Esophagus squamous epithelium (tissue), 5 donors: ENCODE data around the gene NECAB2. TPM values are rescaled to one million over a fixed set of nuclear protein-coding genes. Genes with fewer than 3 reads are reported as not detected.

ENCODE experiments used
- DNase-seq: peaks from one replicate; lab custom pipeline; 2025; lab: John Stamatoyannopoulos, UW
- H3K27ac ChIP-seq, 4 donors: fragments of 200-600 bp; sonication (generic); one replicate each; pipeline ENCODE4 v1.5.1; 2016 to 2019; ENCODE audit warnings: mild to moderate bottlenecking in 1 of 4
- H3K27me3 ChIP-seq, 4 donors: fragments of 200-600 bp; sonication (generic); 1 replicate in 3 of 4; 2 replicates in 1 of 4; pipeline versions ENCODE4 v1.5.1 to v1.6.0; 2017 to 2021; ENCODE audit warnings: antibody characterized with exemption in 1 of 4
- H3K36me3 ChIP-seq, 3 donors: fragments of 200-600 bp; sonication (generic); one replicate each; pipeline ENCODE4 v1.5.1; 2016 to 2019
- H3K4me1 ChIP-seq, 3 donors: fragments of 200-600 bp; sonication (generic); one replicate each; pipeline ENCODE4 v1.5.1; 2017 to 2019
- H3K4me3 ChIP-seq, 4 donors: fragments of 200-600 bp; sonication (generic); 1 replicate in 3 of 4; 2 replicates in 1 of 4; pipeline ENCODE4 v1.5.1; 2016 to 2019; ENCODE audit warnings: mild to moderate bottlenecking in 2 of 4, moderate library complexity in 1 of 4
- H3K9me3 ChIP-seq, 3 donors: fragments of 200-600 bp; sonication (generic); one replicate each; pipeline ENCODE4 v1.5.1; 2016 to 2019
- POLR2A ChIP-seq, 4 donors: fragments of 450-650 bp; IDR thresholded peaks; one replicate each; pipeline ENCODE4 v1.6.1; 2017; ENCODE audit warnings: antibody characterized with exemption in 4 of 4, mild to moderate bottlenecking in 4 of 4, moderate library complexity in 3 of 4
- WGBS, 2 donors: methylation state at CpG; one replicate each; pipeline ENCODE4 v1.1.5; 2018; 5-methylcytosine and 5-hydroxymethylcytosine counted together
- intact Hi-C: fragments of 100-400 bp; cut with DNase I; formaldehyde crosslinking; loops from one replicate; pipeline ENCODE4 v1.15.0; 2022
- total RNA-seq, 4 donors: library from RNA; depleted of rRNA; stranded (reverse); fragments of >200 nt; gene quantifications; one replicate each; pipeline ENCODE4 v1.1.0, GENCODE V29; 2016
- TF ChIP-seq, protein P1 (sequence below), 6 experiments: fragments of 450-650 bp in 4 of 6; fragments of 200-600 bp in 2 of 6; sonication (generic) in 2 of 6; IDR thresholded peaks; one replicate each; pipeline ENCODE4 v1.5.1; 2016 to 2019; ENCODE audit warnings: antibody characterized with exemption in 6 of 6, mild to moderate bottlenecking in 4 of 6, moderate library complexity in 4 of 6
- donor health status: DM: yes; HTN: yes; CAD: no.

Gene NECAB2
- total RNA-seq, 4 donors from 2014 or later = not detected

DNA sequence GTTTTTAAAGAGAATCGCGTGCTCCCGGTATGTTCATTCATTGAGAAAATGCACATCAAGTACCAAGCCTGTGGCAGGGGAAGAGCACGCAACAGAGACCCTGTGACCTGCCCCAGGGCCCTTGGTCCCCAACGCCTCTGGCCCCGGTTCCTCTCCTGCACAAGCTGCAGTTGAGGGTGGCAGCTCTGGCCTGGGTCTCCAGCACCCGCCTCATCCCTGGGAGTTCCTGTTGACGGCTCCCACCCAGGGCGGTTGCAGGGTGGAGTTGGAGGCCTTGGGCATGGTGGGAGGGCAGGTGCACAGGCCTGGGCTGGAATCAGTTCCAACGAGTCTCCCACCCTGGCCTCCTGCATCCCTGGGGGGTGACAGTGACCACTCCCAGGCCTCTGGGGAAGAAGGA is 5.0 kb downstream of the NECAB2 start:
- intact Hi-C loops = no loop called here

DNA sequence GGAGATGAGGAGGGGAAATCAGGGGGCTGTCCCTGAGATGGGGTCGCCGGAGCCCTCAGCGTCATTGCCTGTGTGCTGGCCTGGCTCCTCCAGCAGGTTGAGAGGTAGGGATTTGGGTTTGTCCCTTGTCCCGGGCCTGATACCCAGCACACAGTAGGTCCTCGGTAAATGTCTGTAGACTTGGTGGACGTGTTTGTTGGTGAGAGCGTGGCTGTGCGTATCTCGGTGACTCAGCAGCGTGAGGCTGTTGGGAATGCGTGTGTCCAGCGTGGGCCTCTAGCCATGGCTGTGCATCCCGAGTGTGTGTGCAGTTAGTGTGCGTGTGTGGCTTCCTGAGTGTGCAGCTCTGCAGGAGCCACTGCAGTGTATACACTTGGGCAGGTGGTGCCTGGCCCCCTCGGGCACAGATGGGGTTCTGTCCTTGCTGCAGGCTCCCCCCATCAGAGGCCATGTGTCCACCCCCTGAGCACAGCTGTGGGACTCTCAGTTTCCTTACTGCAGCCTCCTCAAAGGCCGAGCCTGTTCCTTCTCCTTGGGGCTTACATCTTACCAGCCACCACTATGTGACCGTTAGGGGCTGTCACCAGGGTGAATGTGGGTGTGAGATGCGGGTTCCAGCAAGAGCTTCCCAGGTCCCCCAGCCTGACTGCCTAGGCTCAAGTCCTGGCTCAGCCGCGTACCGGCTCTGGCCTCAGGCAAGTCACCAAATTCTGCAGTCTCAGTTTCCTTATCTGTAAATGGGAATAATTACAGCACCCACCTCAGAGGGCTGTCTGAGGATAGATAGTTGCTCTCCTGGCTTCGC is 5.7 kb downstream of the NECAB2 start:
- Histone ChIP-seq H3K27ac (no peak overlapping the region), H3K4me1 (peaks cover 0 to 4% (median 0%) of the 10 kb centered on the region in 3 donors), H3K27me3 (peaks cover 0 to 24% (median 4%) of the 10 kb centered on the region in 4 donors), H3K4me3 (no peak overlapping the region), H3K36me3 (no peaks in the 10 kb centered on the region), H3K9me3 (peaks cover 0 to 8% (median 0%) of the 10 kb centered on the region in 3 donors)
- intact Hi-C loops = no loop called here
- TF ChIP-seq, protein P1, sequence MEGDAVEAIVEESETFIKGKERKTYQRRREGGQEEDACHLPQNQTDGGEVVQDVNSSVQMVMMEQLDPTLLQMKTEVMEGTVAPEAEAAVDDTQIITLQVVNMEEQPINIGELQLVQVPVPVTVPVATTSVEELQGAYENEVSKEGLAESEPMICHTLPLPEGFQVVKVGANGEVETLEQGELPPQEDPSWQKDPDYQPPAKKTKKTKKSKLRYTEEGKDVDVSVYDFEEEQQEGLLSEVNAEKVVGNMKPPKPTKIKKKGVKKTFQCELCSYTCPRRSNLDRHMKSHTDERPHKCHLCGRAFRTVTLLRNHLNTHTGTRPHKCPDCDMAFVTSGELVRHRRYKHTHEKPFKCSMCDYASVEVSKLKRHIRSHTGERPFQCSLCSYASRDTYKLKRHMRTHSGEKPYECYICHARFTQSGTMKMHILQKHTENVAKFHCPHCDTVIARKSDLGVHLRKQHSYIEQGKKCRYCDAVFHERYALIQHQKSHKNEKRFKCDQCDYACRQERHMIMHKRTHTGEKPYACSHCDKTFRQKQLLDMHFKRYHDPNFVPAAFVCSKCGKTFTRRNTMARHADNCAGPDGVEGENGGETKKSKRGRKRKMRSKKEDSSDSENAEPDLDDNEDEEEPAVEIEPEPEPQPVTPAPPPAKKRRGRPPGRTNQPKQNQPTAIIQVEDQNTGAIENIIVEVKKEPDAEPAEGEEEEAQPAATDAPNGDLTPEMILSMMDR (IDR thresholded peaks at IDR 0.05) = no peak
- TF ChIP-seq POLR2A (IDR thresholded peaks at IDR 0.05) = no peak
- WGBS, 2 donors = 69 to 71% methylated on average over 8 to 19 of the region's 22 CpGs
- no peak for DNase-seq

More for the DNA sequence above, 5.0 kb downstream of the NECAB2 start:
- Histone ChIP-seq H3K9me3 (peaks cover 0 to under 1% (median 0%) of the 10 kb centered on the region in 3 donors), H3K27ac (no peak overlapping the region), H3K27me3 (peaks cover 0 to 29% (median 4%) of the 10 kb centered on the region in 4 donors), H3K4me3 (no peak overlapping the region), H3K4me1 (peaks cover 0 to 8% (median 0%) of the 10 kb centered on the region in 3 donors), H3K36me3 (no peaks in the 10 kb centered on the region)
- DNase-seq = no peak
- WGBS, 2 donors = 61 to 63% methylated on average over 6 to 7 of the region's 10 CpGs
- TF ChIP-seq POLR2A (IDR thresholded peaks at IDR 0.05) = no peak
- TF ChIP-seq, protein P1 (IDR thresholded peaks at IDR 0.05) = no peak

DNA sequence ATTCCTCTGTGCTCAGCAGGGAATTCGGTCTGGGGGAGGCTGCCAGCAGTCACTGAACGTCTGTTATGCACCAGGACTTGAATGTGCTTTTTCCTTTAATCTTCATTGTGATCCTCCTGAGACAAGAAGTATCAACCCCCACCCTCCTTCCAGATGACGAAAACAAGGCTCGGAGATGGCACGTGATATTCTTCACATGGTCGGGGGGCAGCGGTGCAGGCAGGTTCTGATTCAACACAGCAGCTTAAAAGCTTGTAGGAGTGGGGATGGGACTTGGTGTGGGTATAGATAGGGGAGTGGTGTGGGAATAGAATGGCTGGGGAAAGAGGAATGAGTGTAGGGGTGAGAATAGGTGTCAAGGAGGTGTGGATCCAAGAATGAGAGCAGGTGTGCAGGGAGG is 6.4 kb downstream of the NECAB2 start:
- Histone ChIP-seq H3K27ac (no peak overlapping the region), H3K36me3 (no peaks in the 10 kb centered on the region), H3K4me3 (no peak overlapping the region), H3K27me3 (peaks cover 0 to 17% (median under 1%) of the 10 kb centered on the region in 4 donors), H3K4me1 (no peaks in the 10 kb centered on the region), H3K9me3 (peaks cover 0 to 9% (median 0%) of the 10 kb centered on the region in 3 donors)
- 41 to 47% methylated on average over 7 of the region's 7 CpGs for WGBS, 2 donors
- TF ChIP-seq, protein P1 (IDR thresholded peaks at IDR 0.05) = no peak
- DNase-seq = no peak
- intact Hi-C loops = no loop called here

DNA sequence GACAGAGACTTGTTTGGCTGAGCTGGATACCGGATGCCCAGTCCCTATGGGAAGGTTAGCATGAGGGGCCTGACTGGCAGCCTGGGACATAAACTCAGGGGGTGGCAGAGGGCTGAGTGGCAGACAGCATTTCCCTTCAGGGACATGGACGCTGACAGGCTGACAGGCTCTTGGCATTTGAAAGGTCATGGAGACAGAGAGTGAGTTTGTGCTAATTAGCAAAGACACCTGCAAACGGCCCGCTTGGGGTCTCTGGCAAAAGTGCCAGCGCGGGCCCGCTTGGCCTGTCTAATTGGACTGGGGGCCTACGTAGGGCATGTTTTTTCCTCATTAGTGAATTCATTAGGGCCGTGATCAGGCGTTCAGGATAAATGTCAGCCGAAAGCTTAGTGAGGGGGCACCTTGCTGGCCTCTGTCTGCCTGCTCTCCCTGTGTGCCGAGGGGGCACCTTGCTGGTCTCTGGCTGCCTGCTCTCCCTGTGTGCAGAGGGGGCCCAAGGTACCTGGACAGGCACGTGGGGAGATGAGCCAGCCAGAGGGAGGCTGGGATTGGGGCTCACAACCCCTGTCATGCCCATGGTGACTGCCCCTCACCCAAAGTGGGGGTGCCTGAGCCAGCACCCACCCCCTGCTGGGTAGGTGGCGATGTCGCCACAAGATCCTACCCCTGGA is 7.7 kb downstream of the NECAB2 start:
- Histone ChIP-seq H3K9me3 (peaks cover 0 to 9% (median 0%) of the 10 kb centered on the region in 3 donors), H3K4me1 (no peaks in the 10 kb centered on the region), H3K27me3 (peaks cover 0 to 4% (median 0%) of the 10 kb centered on the region in 4 donors), H3K4me3 (no peak overlapping the region), H3K27ac (no peak overlapping the region), H3K36me3 (no peaks in the 10 kb centered on the region)
- 61 to 77% methylated on average over 6 to 11 of the region's 15 CpGs for WGBS, 2 donors
- no peak for DNase-seq
- intact Hi-C loops = no loop called here
- TF ChIP-seq, protein P1 (IDR thresholded peaks at IDR 0.05) = no peak
- TF ChIP-seq POLR2A (IDR thresholded peaks at IDR 0.05) = no peak
